HK-2 (cell line): ENCODE data around the gene FUT8.
"Not testable (repeated sequence)": the region's sequence is repeated elsewhere in the genome, so short reads cannot be mapped to it uniquely, and the experiment has no call there.

ENCODE experiments used
- DNase-seq: peaks from one replicate; pipeline ENCODE4 v3.0.0-alpha.2; 2018; ENCODE audit not compliant: unreplicated experiment

FUT8 gene

GRCh38 chr14:65419593-65420252, 7.2 kb downstream of the FUT8 start:
- no peak for DNase-seq

GRCh38 chr14:65421201-65421981, 8.9 kb downstream of the FUT8 start:
- DNase-seq: peak; percentile 14

- no peak for DNase-seq
These were observed 9.7 kb downstream of the FUT8 start for GRCh38 chr14:65422088-65422834.

- no peak for DNase-seq
These were observed 11.5 kb downstream of the FUT8 start for GRCh38 chr14:65423982-65424381.

- DNase-seq: no peak
These were observed 12.0 kb downstream of the FUT8 start for GRCh38 chr14:65424531-65424930.

GRCh38 chr14:65425885-65426284, 13.4 kb downstream of the FUT8 start:
- DNase-seq: no peak

DNA sequence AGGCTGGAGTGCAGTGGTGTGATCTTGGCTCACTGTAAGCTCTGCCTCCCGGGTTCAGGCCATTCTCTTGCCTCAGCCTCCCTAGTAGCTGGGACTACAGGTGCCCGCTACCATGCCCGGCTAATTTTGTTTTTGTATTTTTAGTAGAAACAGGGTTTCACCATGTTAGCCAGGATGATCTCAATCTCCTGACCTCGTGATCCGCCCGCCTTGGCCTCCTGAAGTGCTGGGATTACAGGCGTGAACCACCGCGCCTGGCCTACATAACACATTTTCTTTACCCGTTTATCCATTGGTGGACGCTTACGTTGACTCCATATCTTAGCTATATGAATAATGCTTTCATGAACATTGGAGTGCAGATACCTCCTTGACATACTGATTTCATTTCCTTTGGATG, 14.4 kb downstream of the FUT8 start:
- not testable (repeated sequence) for DNase-seq

DNA sequence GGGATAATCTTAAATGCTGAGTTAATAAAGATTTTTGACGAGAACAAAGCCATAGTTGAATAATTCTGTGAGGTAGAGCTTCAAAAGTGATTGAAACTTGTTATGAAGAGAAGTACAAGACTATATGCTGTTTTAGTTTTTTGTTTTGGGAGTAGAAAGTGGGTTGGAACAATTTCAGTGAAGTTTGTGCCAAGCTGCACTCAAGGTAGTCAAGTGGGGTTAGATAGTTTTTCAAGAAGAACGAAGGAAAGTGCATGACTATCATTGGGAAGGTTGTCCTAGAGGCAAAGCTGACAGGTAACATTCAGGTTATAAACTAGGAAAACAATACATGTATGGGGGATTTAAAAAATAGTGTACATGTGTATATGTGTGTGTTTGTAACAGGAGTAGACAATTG, 16.2 kb downstream of the FUT8 start:
- DNase-seq: no peak

GRCh38 chr14:65429757-65430156, 17.2 kb downstream of the FUT8 start:
- no peak for DNase-seq

- DNase-seq: no peak
These were observed 18.7 kb downstream of the FUT8 start for GRCh38 chr14:65431245-65431644.

DNA sequence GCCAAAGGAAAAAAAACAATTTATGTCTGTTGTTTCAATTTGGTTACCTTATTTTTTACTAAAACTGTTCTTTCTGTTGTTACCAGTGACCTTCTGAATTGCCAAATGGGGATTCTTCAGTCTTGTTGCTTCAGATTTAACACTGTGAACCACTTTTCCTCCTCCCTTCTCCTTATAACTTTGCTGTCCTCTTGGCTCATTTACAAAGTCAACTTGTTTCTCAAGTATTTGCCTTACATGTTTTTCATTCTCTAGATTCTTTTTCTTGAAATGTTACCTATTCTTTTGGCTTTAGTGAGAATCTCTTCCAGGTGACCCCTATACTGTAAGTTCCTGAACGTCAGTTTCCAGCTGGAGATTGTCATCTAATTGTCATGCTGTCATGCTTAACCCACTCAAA, 19.4 kb downstream of the FUT8 start:
- DNase-seq: no peak

DNA sequence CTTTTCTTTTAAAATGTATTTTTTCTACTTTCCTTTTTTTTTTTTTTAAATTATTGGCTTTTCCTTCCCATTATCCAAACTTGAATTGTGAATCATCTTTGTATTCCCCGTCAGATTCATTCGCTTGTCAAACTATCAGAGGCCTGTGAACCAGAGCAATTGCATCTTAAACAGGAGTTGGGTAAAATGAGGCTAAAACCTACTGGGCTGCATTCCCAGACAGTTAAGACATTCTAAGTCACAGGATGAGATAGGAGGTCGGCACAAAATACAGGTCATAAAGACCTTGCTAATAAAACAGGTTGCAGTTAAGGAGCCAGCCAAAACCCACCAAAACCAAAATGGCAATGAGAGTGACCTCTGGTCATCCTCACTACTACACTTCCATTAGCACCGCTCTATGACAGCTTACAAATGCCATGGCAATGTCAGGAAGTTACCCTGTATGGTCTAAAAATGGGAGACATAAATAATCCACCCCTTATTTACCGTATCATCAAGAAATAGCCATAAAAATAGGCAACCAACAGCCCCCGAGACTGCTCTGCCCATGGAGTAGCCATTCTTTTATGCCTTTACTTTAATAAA, 19.9 kb downstream of the FUT8 start:
- DNase-seq: no peak

GRCh38 chr14:65433157-65433556, 20.6 kb downstream of the FUT8 start:
- no peak for DNase-seq

DNA sequence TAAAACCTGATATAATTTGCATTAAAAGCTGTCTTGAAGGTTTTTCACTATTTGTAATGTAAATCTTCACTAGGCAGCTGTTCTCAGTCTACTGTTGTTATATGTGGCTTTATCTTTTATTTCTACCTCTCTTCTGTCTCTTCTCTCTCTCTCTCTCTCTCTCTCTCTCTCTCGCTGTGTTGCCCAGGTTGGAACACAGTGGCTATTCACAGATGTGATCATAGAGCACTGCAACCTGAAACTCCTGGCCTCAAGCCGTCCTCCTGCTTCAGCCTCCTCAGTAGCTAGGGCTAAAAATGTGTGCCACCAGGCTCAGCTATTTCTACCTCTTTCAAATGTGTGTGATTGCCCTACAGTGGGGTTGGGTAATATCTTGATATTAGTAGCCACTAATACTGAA, 21.1 kb downstream of the FUT8 start:
- DNase-seq: no peak

GRCh38 chr14:65434216-65434850, 21.8 kb downstream of the FUT8 start:
- no peak for DNase-seq

- DNase-seq: no peak
These were observed 25.9 kb downstream of the FUT8 start for GRCh38 chr14:65438266-65438933.

GRCh38 chr14:65439117-65439516, 26.6 kb downstream of the FUT8 start:
- no peak for DNase-seq

- DNase-seq: no peak
These were observed 27.7 kb downstream of the FUT8 start for GRCh38 chr14:65440230-65440629.

DNA sequence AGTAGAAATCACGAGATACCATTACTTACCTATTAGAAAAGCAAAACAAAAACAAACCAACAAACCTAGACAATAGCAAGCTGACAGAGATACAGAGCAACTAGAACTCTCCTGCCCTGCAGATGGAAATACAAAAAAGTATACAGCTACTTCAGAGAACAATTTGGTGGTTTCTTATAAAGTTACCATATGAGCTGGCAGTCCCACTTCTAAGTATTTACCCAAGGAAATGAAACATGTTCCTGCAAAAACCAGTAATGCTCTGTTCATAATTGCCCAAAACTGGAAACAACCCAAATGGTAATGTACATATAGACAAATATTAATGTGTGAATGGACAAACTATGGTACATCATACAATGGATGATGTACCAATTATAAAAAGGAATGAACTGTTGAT, 31.7 kb downstream of the FUT8 start:
- no peak for DNase-seq

DNA sequence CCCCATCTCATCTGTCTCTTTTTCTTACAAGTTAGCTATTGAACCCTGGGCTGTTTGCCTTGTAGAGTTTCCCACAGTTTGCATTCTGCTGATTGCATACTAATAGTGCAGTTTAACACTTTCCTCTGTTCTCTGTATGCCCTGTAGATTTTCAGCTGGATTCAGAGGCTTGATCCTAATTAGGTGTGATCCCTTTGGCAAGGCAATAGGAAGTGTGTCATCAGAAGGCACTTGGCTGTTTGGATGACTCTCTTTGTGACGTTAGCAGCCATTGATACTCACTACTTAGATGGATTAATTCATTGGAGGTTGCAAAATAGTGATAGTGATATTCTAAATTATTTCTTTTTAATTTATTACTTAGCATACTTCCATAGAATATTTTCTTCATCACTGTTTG, 33.6 kb downstream of the FUT8 start:
- no peak for DNase-seq

DNA sequence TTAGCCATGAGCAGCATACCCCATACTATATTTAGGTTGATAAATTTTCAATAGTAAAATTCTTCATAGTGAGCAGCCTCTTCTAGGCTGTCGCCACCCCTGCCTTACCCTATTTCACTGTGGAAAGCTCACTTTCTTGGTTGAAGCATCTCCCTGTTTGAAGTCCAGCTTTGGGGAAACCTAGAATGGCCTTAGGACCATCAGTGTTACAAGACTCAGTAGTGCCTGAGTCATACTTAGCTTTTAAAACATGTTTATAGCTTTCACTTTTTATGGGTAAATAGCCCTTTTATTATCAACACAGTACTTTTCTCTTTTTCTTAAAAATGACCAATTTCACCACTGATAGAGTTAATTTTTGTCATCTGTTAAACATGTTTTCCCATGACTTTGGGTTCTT, 37.1 kb downstream of the FUT8 start:
- no peak for DNase-seq
